ENCODE measurements around the gene MEGF6.

MEGF6 gene

DNA sequence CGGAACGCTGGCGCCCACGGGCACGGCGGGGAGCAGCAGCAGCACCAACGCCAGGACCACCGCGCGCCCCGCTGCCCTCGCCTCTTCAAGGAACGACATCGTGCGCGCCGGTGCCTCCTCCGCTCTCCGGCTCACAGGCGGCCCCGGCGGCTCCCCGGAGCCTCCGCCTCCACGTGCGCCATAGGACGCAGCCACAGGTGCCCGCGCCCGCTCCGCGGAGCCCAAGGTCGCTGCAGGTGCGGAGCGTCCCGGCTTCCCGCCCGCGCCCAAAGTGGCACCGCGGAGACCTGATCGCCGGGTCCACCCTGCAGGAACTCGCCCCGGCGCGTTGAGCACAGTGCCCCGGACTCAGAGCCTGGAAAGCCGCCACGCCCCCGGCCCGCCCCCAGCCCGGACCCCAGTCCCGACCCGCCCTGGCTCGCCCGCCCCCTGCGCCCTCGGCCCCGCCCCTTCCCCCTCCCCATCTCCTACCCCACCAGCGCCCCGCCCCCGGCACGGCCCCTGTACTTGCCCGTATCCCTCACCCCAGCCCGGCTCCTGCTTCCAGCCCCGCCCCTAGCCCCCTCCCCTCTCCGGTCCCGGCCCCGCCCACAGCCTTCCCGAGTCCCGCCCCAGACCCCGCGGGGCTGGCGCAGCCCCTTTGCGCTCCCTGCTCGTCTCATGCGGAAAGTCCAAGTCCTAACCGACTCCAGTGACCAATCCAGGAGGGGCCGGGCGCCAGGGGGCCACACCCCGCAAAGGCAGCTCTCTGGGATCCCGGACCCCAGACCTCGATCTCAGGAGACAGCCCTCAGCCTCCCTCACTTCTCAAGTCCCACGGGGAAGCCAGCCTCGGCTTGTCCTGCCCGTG lies at the start of gene MEGF6:
Gene MEGF6 (minus strand): TSS at position 339 of the 850 bp plus-strand sequence. CDS start 240 bp downstream, at position 99.
- TF ChIP-seq POLR2A (IDR thresholded peaks at IDR 0.05; ENCODE audit: low read length) (no peak), GATA1 (IDR thresholded peaks at IDR 0.05; ENCODE audit: low read depth, low read length) (no peak)

DNA sequence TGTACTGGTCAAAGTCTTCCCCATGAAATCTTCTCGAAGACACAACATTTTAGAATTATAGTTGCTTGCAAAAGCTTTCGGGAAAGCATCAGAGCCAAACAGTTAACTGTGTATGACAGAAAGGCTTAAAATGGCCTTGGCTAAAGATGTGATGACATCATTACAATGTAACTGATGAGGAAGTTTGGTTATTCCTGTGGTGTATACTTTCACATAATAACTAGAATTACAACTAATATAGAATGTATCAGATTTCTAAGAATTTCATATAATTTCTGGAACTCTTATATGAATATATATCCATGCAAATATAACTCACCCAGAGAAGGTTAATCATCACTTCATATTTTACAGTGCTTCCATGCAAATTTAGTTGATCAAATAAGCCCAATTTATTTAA lies 49.4 kb upstream of the MEGF6 start:
- TF ChIP-seq GATA1 (IDR thresholded peaks at IDR 0.05; ENCODE audit: low read depth, low read length) (no peak), POLR2A (IDR thresholded peaks at IDR 0.05; ENCODE audit: low read length) (no peak)
- no peak for DNase-seq

More for the DNA sequence above, at the start of gene MEGF6:
- peak in 1 of 2 experiments; percentile 5 for DNase-seq

DNA sequence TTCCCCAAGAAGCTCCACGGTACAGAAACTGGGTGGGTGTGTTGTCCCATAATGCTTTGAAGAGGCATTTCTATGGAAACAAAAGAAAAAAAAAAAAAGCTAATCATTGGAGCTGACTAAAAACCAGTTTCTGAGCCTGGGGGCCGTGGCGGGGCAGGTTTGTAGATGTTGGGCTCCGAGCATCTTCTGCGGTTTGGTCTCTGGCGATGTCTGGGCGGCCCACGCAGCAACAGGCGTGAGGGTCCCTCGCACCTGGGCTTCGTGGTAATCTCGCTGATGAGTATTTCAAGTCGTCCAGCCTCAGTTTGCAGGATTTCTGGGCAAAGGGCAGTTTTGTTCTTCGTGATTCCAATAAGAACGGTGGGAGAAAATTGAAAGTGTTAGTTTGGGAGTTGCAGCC lies 47.8 kb upstream of the MEGF6 start:
- TF ChIP-seq GATA1 (IDR thresholded peaks at IDR 0.05; ENCODE audit: low read depth, low read length) (no peak), POLR2A (IDR thresholded peaks at IDR 0.05; ENCODE audit: low read length) (no peak)
- no peak for DNase-seq

DNA sequence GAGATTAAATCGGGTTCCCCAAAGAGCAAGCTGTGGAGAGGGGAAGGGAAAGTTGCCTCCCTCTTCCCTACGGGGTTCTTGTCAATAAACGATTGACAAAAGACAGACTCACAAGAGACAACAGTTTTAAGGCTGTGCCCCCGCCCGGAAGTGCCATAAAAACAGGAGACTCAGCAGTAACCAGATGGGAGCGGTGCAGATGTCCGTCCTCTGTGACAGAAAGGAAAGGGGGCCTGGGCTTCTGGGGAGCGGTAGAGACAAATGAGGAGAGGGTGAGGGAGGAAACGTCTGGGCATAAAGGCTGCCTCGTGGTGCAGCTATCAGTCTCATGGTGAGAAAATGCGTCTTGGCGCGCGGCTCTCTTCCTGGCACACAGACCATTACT lies 46.9 kb upstream of the MEGF6 start:
- DNase-seq: no peak
- TF ChIP-seq GATA1 (IDR thresholded peaks at IDR 0.05; ENCODE audit: low read depth, low read length) (no peak), POLR2A (IDR thresholded peaks at IDR 0.05; ENCODE audit: low read length) (no peak)

- DNase-seq: no peak
- TF ChIP-seq GATA1 (IDR thresholded peaks at IDR 0.05; ENCODE audit: low read depth, low read length) (no peak), POLR2A (IDR thresholded peaks at IDR 0.05; ENCODE audit: low read length) (no peak)
These were observed 46.4 kb upstream of the MEGF6 start for GRCh38 chr1:3657578-3658230.

- no peak for TF ChIP-seq GATA1 (IDR thresholded peaks at IDR 0.05; ENCODE audit: low read depth, low read length)
- no peak for TF ChIP-seq POLR2A (IDR thresholded peaks at IDR 0.05; ENCODE audit: low read length)
These were observed 45.8 kb upstream of the MEGF6 start for GRCh38 chr1:3657096-3657475.

DNA sequence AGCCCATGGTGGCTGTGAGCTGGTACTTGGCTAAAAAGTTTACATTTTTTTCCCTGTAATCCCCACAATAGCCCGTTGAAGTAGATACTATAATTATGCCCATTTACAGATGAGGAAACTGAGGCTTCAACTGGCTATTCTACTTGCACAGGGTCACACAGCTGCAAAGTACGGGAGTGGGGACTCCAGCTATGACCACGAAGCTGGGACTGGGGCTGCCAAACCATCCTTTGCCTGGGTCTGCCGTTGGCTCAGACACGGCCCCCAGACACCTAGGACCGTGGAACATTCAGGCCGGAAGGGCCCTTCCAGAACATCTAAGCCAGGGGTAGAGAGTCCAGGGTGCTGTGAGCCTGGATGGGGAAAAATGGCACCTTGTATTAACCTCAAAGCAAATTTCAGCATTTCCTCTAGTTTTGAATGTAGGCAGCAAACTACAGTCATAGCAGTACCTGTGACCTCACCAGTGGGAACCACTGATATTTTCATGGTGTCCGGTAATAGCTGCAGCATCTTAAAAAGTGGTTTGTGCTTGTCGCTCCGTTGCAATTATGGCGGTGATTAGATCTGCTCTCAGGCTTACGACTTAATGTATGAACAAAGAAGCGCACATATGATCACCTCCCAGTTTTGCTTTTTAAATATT lies 45.3 kb upstream of the MEGF6 start:
- DNase-seq: no peak
- TF ChIP-seq GATA1 (IDR thresholded peaks at IDR 0.05; ENCODE audit: low read depth, low read length): no peak
- no peak for TF ChIP-seq POLR2A (IDR thresholded peaks at IDR 0.05; ENCODE audit: low read length)

More at GRCh38 chr1:3657096-3657475, 45.8 kb upstream of the MEGF6 start:
- DNase-seq: no peak

GRCh38 chr1:3654549-3655281 lies 43.4 kb upstream of the MEGF6 start:
- TF ChIP-seq GATA1 (IDR thresholded peaks at IDR 0.05; ENCODE audit: low read depth, low read length) (no peak), POLR2A (IDR thresholded peaks at IDR 0.05; ENCODE audit: low read length) (no peak)
- DNase-seq: no peak

DNA sequence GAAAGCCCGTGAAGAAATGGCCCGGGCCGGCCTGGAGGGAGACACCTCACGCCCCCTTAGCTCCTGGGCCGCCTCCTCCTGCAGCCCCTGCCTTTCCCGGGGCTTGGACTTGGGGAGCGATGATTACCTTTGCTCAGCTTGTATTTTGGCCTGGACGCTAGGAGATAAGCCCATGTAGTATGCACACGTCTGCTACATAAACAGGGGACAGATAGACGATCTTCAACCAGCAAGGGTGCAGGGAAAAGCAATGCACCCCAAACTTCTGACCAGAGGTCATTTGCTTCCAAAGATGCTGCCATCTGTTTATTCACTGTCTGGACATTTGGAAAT lies 41.9 kb upstream of the MEGF6 start:
- TF ChIP-seq POLR2A (IDR thresholded peaks at IDR 0.05; ENCODE audit: low read length) (no peak), GATA1 (IDR thresholded peaks at IDR 0.05; ENCODE audit: low read depth, low read length) (no peak)
- no peak for DNase-seq

DNA sequence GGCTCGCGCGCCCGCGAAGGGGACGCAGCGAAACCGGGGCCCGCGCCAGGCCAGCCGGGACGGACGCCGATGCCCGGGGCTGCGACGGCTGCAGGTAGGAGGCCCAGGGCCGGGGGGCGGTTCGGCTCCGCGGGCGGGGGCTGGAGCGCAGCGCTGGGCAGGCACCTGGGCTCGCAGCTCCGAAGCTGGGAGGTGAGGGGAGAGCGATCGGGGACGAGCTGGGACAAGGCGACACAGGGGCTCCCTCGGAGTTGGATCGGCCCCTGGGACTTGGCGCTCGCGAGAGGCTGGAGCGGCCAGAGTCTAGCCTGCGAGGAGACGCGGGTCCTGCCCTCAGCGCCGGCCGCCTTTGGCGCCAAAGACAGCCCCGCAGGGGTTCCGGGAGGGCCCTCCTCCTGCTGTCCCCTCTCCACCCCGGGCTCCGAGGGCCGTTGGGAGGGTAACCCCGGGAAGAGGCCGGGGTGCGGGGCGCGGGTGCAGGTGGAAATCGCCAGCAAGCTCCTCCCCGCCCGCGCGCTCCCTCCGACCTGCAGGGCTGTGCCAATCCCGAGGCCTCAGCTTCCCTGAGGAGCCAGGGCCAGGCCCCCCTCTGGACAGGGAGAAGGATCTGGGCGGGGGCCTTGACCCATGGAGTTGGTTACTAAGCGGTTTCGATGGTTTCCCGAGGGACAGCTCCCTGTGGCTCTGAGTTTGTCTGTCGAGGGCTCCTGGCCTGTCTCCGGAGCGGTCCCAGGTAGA lies 41.4 kb upstream of the MEGF6 start:
- TF ChIP-seq GATA1 (IDR thresholded peaks at IDR 0.05; ENCODE audit: low read depth, low read length) (no peak), POLR2A (IDR thresholded peaks at IDR 0.05; ENCODE audit: low read length) (no peak)
- no peak for DNase-seq

GRCh38 chr1:3651930-3652547 lies 40.7 kb upstream of the MEGF6 start, which contains the start of gene TP73:
Gene TP73, plus strand, starts transcription at chr1:3652516. Its CDS starts 29,850 bp downstream, at chr1:3682366.
- no peak for TF ChIP-seq GATA1 (IDR thresholded peaks at IDR 0.05; ENCODE audit: low read depth, low read length)
- no peak for TF ChIP-seq POLR2A (IDR thresholded peaks at IDR 0.05; ENCODE audit: low read length)
- DNase-seq: peak; percentile 32 to 36

GRCh38 chr1:3651026-3651929 lies 40.0 kb upstream of the MEGF6 start:
- DNase-seq: peak in 1 of 2 experiments; percentile 15
- TF ChIP-seq POLR2A (IDR thresholded peaks at IDR 0.05; ENCODE audit: low read length): no peak
- TF ChIP-seq GATA1 (IDR thresholded peaks at IDR 0.05; ENCODE audit: low read depth, low read length): no peak

Measured in erythroblast (primary cell).